ENCODE results near the gene DPT.

The DPT gene

GRCh38 chr1:168706391-168706992 lies 22.5 kb downstream of the DPT start:
- no peak for DNase-seq (ENCODE audit: low read depth)
- no peak for TF ChIP-seq CTCF (IDR thresholded peaks at IDR 0.05; ENCODE audit: insufficient read depth, low read depth, low read length, missing control alignments)
- no peak overlapping the region for H3K4me3 ChIP-seq (ENCODE audit: low read depth, low read length)

- no peak for TF ChIP-seq CTCF (IDR thresholded peaks at IDR 0.05; ENCODE audit: insufficient read depth, low read depth, low read length, missing control alignments)
Measured at GRCh38 chr1:168700575-168701268, 28.3 kb downstream of the DPT start.

GRCh38 chr1:168698453-168698852 lies 30.6 kb downstream of the DPT start:
- no peak for DNase-seq (ENCODE audit: low read depth)
- H3K4me3 ChIP-seq (ENCODE audit: low read depth, low read length) = no peak overlapping the region
- TF ChIP-seq CTCF (IDR thresholded peaks at IDR 0.05; ENCODE audit: insufficient read depth, low read depth, low read length, missing control alignments) = no peak

More at GRCh38 chr1:168700575-168701268, 28.3 kb downstream of the DPT start:
- no peak for DNase-seq (ENCODE audit: low read depth)
- H3K4me3 ChIP-seq (ENCODE audit: low read depth, low read length) = no peak overlapping the region

GRCh38 chr1:168697356-168698126 lies 31.5 kb downstream of the DPT start:
- no peak overlapping the region for H3K4me3 ChIP-seq (ENCODE audit: low read depth, low read length)
- no peak for DNase-seq (ENCODE audit: low read depth)
- TF ChIP-seq CTCF (IDR thresholded peaks at IDR 0.05; ENCODE audit: insufficient read depth, low read depth, low read length, missing control alignments) = no peak

- no peak overlapping the region for H3K4me3 ChIP-seq (ENCODE audit: low read depth, low read length)
- TF ChIP-seq CTCF (IDR thresholded peaks at IDR 0.05; ENCODE audit: insufficient read depth, low read depth, low read length, missing control alignments) = no peak
- DNase-seq (ENCODE audit: low read depth) = no peak
Measured at GRCh38 chr1:168696125-168696760, 32.8 kb downstream of the DPT start.

- DNase-seq (ENCODE audit: low read depth) = no peak
- no peak overlapping the region for H3K4me3 ChIP-seq (ENCODE audit: low read depth, low read length)
- no peak for TF ChIP-seq CTCF (IDR thresholded peaks at IDR 0.05; ENCODE audit: insufficient read depth, low read depth, low read length, missing control alignments)
Measured at GRCh38 chr1:168693872-168694238, 35.2 kb downstream of the DPT start.

All from GM12865 (cell line).